Stimulated activated CD8-positive, alpha-beta memory T cell treated with anti-CD3 and anti-CD28 coated beads, Interleukin-2, amount 100 ng/mL, for 1 hour (primary cell): ENCODE data around the gene ADORA3.
"Not testable (repeated sequence)": the region's sequence is repeated elsewhere in the genome, so short reads cannot be mapped to it uniquely, and the experiment has no call there.

Source experiments
- DNase-seq, 2 donors: peaks; one replicate each; pipeline ENCODE4 v3.0.0-alpha.2; 2020; ENCODE audit warnings: low read depth in 2 of 2

The ADORA3 gene

GRCh38 chr1:111503585-111504060, at the start of gene ADORA3, which contains the start of gene TMIGD3:
ADORA3 (minus strand) TSS chr1:111503633; CDS start chr1:111503354, 279 bp downstream.
TMIGD3 (minus strand) TSS chr1:111503633; CDS start chr1:111503354, 279 bp downstream.
- no peak for DNase-seq

GRCh38 chr1:111553196-111553595, 49.8 kb upstream of the ADORA3 start:
- DNase-seq, result no peak

- DNase-seq, result no peak
These were observed 49.2 kb upstream of the ADORA3 start for GRCh38 chr1:111552587-111552986.

- DNase-seq, result no peak
These were observed 48.4 kb upstream of the ADORA3 start for GRCh38 chr1:111551623-111552411.

GRCh38 chr1:111547786-111548185, 44.4 kb upstream of the ADORA3 start:
- DNase-seq, result not testable (repeated sequence)

GRCh38 chr1:111542187-111542586, 38.8 kb upstream of the ADORA3 start:
- DNase-seq, result no peak

- DNase-seq, result no peak
These were observed 38.3 kb upstream of the ADORA3 start for GRCh38 chr1:111541721-111542120.

GRCh38 chr1:111540928-111541327, 37.5 kb upstream of the ADORA3 start:
- DNase-seq, result no peak

- DNase-seq, result no peak
These were observed 35.1 kb upstream of the ADORA3 start for GRCh38 chr1:111538343-111539025.

- DNase-seq, result no peak
These were observed 32.1 kb upstream of the ADORA3 start for GRCh38 chr1:111535256-111536191.

GRCh38 chr1:111520053-111520452, 16.6 kb upstream of the ADORA3 start:
- no peak for DNase-seq

GRCh38 chr1:111517469-111518225, 14.2 kb upstream of the ADORA3 start:
- no peak for DNase-seq

GRCh38 chr1:111516005-111516535, 12.6 kb upstream of the ADORA3 start:
- DNase-seq, result no peak

- no peak for DNase-seq
These were observed 12.0 kb upstream of the ADORA3 start for GRCh38 chr1:111515291-111516004.

- DNase-seq, result no peak
These were observed 10.1 kb upstream of the ADORA3 start for GRCh38 chr1:111513410-111514020.

GRCh38 chr1:111512931-111513330, 9.5 kb upstream of the ADORA3 start:
- DNase-seq, result no peak

GRCh38 chr1:111512132-111512889, 8.9 kb upstream of the ADORA3 start:
- no peak for DNase-seq

- DNase-seq, result no peak
These were observed 7.9 kb upstream of the ADORA3 start for GRCh38 chr1:111511370-111511769.

GRCh38 chr1:111509997-111510375, 6.6 kb upstream of the ADORA3 start:
- DNase-seq, result no peak
